WTC11 (cell line): ENCODE results near the gene TRMU.

Experiments
- GABPB1 ChIP-seq: sonication (generic); formaldehyde crosslinking; IDR thresholded peaks from 2 replicates; pipeline ENCODE4 v1.8.1; 2023; ENCODE audit warnings: mild to moderate bottlenecking, missing genetic modification reagents
- IRF2 ChIP-seq: sonication (generic); formaldehyde crosslinking; IDR thresholded peaks from 2 replicates; pipeline ENCODE4 v1.8.0; 2022; ENCODE audit warnings: low read depth, missing genetic modification reagents, borderline replicate concordance
- MXD4 ChIP-seq: fragments of 250-450 bp; sonication (Bioruptor Pico); IDR thresholded peaks from 2 replicates; pipeline ENCODE4 v1.8.0; 2021; ENCODE audit warnings: mild to moderate bottlenecking, moderate library complexity, borderline replicate concordance
- NFYB ChIP-seq: sonication (generic); formaldehyde crosslinking; conservative IDR thresholded peaks from 2 replicates; pipeline ENCODE4 v1.8.0; 2022; ENCODE audit warnings: low read depth, missing genetic modification reagents
- NR1H2 ChIP-seq: sonication (generic); formaldehyde crosslinking; IDR thresholded peaks from 2 replicates; pipeline ENCODE4 v1.9.0; 2021; ENCODE audit warnings: mild to moderate bottlenecking, moderate library complexity, missing genetic modification reagents
- SOX15 ChIP-seq: fragments of 250-450 bp; sonication (Bioruptor Pico); IDR thresholded peaks from 2 replicates; pipeline ENCODE4 v1.9.0; 2021; ENCODE audit warnings: mild to moderate bottlenecking
- ZBTB21 ChIP-seq: sonication (generic); formaldehyde crosslinking; IDR thresholded peaks from 2 replicates; pipeline ENCODE4 v1.8.1; 2023; ENCODE audit warnings: mild to moderate bottlenecking, missing genetic modification reagents, borderline replicate concordance
- ZNF138 ChIP-seq: sonication (generic); formaldehyde crosslinking; conservative IDR thresholded peaks from 2 replicates; pipeline ENCODE4 v1.8.1; 2022; ENCODE audit warnings: mild to moderate bottlenecking, moderate library complexity, missing genetic modification reagents
- TF ChIP-seq, protein P1 (sequence below): fragments of 200-600 bp; IDR thresholded peaks from 2 replicates; pipeline ENCODE4 v1.8.0; 2022; ENCODE audit warnings: antibody characterized with exemption
- TF ChIP-seq, protein P2 (sequence below): sonication (generic); formaldehyde crosslinking; IDR thresholded peaks from 2 replicates; pipeline ENCODE4 v1.8.1; 2023; ENCODE audit warnings: mild to moderate bottlenecking, missing genetic modification reagents, borderline replicate concordance
- TF ChIP-seq, protein P3 (sequence below): sonication (generic); formaldehyde crosslinking; IDR thresholded peaks from 2 replicates; pipeline ENCODE4 v1.8.1; 2023; ENCODE audit warnings: mild to moderate bottlenecking, missing genetic modification reagents
- TF ChIP-seq, protein P4 (sequence below): sonication (generic); formaldehyde crosslinking; IDR thresholded peaks from 2 replicates; pipeline ENCODE4 v1.8.1; 2023; ENCODE audit warnings: mild to moderate bottlenecking, missing genetic modification reagents, moderate library complexity
- TF ChIP-seq, protein P5 (sequence below): sonication (generic); formaldehyde crosslinking; IDR thresholded peaks from 2 replicates; pipeline ENCODE4 v1.8.0; 2022; ENCODE audit warnings: mild to moderate bottlenecking, missing genetic modification reagents
- TF ChIP-seq, protein P6 (sequence below): sonication (generic); formaldehyde crosslinking; IDR thresholded peaks from 2 replicates; pipeline ENCODE4 v1.8.1; 2022; ENCODE audit warnings: mild to moderate bottlenecking, moderate library complexity, missing genetic modification reagents

DNA sequence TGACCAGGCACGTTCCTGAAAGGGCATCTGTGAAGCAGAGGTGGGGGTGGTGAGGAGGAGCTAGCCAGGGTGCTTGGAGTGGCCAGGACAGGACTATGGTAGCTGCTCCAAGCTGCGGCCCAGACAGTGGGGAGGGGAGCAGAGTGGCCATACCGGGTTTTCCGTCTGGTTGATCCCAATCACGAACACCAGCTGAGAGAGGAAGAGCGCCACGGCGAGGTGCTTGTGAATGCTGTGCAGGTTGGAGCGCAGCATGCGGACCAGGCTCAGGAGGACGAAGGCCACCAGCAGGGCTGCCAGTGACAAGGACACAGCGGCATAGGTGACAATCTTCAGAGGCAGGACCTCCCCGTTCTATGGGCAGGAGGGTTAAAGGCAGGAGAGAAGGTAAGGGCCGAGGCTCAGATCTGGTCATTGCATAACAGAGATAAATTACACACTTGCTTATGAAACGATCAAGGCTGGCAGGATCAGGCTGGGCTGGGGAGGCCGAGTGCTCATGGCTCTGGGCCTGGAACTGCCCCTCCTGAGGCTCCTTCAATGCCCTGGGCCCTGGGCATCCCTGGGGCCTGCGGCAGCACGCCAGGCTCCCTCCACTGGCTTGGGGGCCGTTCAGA is 41.5 kb downstream of the TRMU start:
- TF ChIP-seq GABPB1 (no peak), IRF2 (CRISPR knock-in tag) (no peak), NFYB (no peak), MXD4 (CRISPR knock-in tag) (no peak), ZNF138 (CRISPR knock-in tag) (no peak), NR1H2 (CRISPR knock-in tag) (no peak), ZBTB21 (CRISPR knock-in tag) (no peak), SOX15 (no peak)
- TF ChIP-seq, protein P1, sequence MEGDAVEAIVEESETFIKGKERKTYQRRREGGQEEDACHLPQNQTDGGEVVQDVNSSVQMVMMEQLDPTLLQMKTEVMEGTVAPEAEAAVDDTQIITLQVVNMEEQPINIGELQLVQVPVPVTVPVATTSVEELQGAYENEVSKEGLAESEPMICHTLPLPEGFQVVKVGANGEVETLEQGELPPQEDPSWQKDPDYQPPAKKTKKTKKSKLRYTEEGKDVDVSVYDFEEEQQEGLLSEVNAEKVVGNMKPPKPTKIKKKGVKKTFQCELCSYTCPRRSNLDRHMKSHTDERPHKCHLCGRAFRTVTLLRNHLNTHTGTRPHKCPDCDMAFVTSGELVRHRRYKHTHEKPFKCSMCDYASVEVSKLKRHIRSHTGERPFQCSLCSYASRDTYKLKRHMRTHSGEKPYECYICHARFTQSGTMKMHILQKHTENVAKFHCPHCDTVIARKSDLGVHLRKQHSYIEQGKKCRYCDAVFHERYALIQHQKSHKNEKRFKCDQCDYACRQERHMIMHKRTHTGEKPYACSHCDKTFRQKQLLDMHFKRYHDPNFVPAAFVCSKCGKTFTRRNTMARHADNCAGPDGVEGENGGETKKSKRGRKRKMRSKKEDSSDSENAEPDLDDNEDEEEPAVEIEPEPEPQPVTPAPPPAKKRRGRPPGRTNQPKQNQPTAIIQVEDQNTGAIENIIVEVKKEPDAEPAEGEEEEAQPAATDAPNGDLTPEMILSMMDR, result no peak
- TF ChIP-seq, protein P2, sequence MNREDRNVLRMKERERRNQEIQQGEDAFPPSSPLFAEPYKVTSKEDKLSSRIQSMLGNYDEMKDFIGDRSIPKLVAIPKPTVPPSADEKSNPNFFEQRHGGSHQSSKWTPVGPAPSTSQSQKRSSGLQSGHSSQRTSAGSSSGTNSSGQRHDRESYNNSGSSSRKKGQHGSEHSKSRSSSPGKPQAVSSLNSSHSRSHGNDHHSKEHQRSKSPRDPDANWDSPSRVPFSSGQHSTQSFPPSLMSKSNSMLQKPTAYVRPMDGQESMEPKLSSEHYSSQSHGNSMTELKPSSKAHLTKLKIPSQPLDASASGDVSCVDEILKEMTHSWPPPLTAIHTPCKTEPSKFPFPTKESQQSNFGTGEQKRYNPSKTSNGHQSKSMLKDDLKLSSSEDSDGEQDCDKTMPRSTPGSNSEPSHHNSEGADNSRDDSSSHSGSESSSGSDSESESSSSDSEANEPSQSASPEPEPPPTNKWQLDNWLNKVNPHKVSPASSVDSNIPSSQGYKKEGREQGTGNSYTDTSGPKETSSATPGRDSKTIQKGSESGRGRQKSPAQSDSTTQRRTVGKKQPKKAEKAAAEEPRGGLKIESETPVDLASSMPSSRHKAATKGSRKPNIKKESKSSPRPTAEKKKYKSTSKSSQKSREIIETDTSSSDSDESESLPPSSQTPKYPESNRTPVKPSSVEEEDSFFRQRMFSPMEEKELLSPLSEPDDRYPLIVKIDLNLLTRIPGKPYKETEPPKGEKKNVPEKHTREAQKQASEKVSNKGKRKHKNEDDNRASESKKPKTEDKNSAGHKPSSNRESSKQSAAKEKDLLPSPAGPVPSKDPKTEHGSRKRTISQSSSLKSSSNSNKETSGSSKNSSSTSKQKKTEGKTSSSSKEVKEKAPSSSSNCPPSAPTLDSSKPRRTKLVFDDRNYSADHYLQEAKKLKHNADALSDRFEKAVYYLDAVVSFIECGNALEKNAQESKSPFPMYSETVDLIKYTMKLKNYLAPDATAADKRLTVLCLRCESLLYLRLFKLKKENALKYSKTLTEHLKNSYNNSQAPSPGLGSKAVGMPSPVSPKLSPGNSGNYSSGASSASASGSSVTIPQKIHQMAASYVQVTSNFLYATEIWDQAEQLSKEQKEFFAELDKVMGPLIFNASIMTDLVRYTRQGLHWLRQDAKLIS, result no peak
- TF ChIP-seq, protein P3, sequence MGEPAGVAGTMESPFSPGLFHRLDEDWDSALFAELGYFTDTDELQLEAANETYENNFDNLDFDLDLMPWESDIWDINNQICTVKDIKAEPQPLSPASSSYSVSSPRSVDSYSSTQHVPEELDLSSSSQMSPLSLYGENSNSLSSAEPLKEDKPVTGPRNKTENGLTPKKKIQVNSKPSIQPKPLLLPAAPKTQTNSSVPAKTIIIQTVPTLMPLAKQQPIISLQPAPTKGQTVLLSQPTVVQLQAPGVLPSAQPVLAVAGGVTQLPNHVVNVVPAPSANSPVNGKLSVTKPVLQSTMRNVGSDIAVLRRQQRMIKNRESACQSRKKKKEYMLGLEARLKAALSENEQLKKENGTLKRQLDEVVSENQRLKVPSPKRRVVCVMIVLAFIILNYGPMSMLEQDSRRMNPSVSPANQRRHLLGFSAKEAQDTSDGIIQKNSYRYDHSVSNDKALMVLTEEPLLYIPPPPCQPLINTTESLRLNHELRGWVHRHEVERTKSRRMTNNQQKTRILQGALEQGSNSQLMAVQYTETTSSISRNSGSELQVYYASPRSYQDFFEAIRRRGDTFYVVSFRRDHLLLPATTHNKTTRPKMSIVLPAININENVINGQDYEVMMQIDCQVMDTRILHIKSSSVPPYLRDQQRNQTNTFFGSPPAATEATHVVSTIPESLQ (CRISPR knock-in tag), result no peak
- TF ChIP-seq, protein P4, sequence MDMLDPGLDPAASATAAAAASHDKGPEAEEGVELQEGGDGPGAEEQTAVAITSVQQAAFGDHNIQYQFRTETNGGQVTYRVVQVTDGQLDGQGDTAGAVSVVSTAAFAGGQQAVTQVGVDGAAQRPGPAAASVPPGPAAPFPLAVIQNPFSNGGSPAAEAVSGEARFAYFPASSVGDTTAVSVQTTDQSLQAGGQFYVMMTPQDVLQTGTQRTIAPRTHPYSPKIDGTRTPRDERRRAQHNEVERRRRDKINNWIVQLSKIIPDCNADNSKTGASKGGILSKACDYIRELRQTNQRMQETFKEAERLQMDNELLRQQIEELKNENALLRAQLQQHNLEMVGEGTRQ (CRISPR knock-in tag), result no peak
- TF ChIP-seq, protein P5, sequence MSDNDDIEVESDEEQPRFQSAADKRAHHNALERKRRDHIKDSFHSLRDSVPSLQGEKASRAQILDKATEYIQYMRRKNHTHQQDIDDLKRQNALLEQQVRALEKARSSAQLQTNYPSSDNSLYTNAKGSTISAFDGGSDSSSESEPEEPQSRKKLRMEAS (CRISPR knock-in tag), result no peak
- TF ChIP-seq, protein P6, sequence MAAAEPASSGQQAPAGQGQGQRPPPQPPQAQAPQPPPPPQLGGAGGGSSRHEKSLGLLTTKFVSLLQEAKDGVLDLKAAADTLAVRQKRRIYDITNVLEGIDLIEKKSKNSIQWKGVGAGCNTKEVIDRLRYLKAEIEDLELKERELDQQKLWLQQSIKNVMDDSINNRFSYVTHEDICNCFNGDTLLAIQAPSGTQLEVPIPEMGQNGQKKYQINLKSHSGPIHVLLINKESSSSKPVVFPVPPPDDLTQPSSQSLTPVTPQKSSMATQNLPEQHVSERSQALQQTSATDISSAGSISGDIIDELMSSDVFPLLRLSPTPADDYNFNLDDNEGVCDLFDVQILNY (CRISPR knock-in tag), result no peak
